ENCODE results near the gene ZDHHC17.
"Not testable (repeated sequence)": the region's sequence is repeated elsewhere in the genome, so short reads cannot be mapped to it uniquely, and the experiment has no call there.

Gene ZDHHC17

GRCh38 chr12:76763746-76764675, at the start of gene ZDHHC17:
Gene ZDHHC17, plus strand, starts transcription at chr12:76764115. Its CDS starts 122 bp downstream, at chr12:76764237.
- peak; percentile 94 for DNase-seq (ENCODE audit: low read depth)

- no peak for DNase-seq (ENCODE audit: low read depth)
Measured at GRCh38 chr12:76714415-76714814, 49.5 kb upstream of the ZDHHC17 start.

- no peak for DNase-seq (ENCODE audit: low read depth)
Measured at GRCh38 chr12:76714861-76715260, 49.1 kb upstream of the ZDHHC17 start.

- no peak for DNase-seq (ENCODE audit: low read depth)
Measured at GRCh38 chr12:76715332-76715731, 48.6 kb upstream of the ZDHHC17 start.

- no peak for DNase-seq (ENCODE audit: low read depth)
Measured at GRCh38 chr12:76717314-76717713, 46.6 kb upstream of the ZDHHC17 start.

- peak; percentile 76 for DNase-seq (ENCODE audit: low read depth)
Measured at GRCh38 chr12:76719171-76720041, 44.5 kb upstream of the ZDHHC17 start.

- DNase-seq (ENCODE audit: low read depth), result no peak
Measured at GRCh38 chr12:76720068-76720467, 43.8 kb upstream of the ZDHHC17 start.

- no peak for DNase-seq (ENCODE audit: low read depth)
Measured at GRCh38 chr12:76726626-76727025, 37.3 kb upstream of the ZDHHC17 start.

- DNase-seq (ENCODE audit: low read depth), result not testable (repeated sequence)
Measured at GRCh38 chr12:76732188-76732587, 31.7 kb upstream of the ZDHHC17 start.

- not testable (repeated sequence) for DNase-seq (ENCODE audit: low read depth)
Measured at GRCh38 chr12:76737689-76738088, 26.2 kb upstream of the ZDHHC17 start.

- no peak for DNase-seq (ENCODE audit: low read depth)
Measured at GRCh38 chr12:76738824-76739579, 24.9 kb upstream of the ZDHHC17 start.

- no peak for DNase-seq (ENCODE audit: low read depth)
Measured at GRCh38 chr12:76739896-76740295, 24.0 kb upstream of the ZDHHC17 start.

GRCh38 chr12:76740501-76740900, 23.4 kb upstream of the ZDHHC17 start:
- no peak for DNase-seq (ENCODE audit: low read depth)

GRCh38 chr12:76745343-76745742, 18.6 kb upstream of the ZDHHC17 start:
- no peak for DNase-seq (ENCODE audit: low read depth)

GRCh38 chr12:76746516-76746915, 17.4 kb upstream of the ZDHHC17 start:
- no peak for DNase-seq (ENCODE audit: low read depth)

- no peak for DNase-seq (ENCODE audit: low read depth)
Measured at GRCh38 chr12:76747245-76747644, 16.7 kb upstream of the ZDHHC17 start.

GRCh38 chr12:76755829-76756379, 8.0 kb upstream of the ZDHHC17 start:
- no peak for DNase-seq (ENCODE audit: low read depth)

GRCh38 chr12:76757694-76758093, 6.2 kb upstream of the ZDHHC17 start:
- no peak for DNase-seq (ENCODE audit: low read depth)

- no peak for DNase-seq (ENCODE audit: low read depth)
Measured at GRCh38 chr12:76762601-76762980, 1.3 kb upstream of the ZDHHC17 start.

- peak; percentile 12 for DNase-seq (ENCODE audit: low read depth)
Measured at GRCh38 chr12:76764856-76765255, 941 bp downstream of the ZDHHC17 start.

GRCh38 chr12:76765598-76765997, 1.7 kb downstream of the ZDHHC17 start:
- no peak for DNase-seq (ENCODE audit: low read depth)

- DNase-seq (ENCODE audit: low read depth), result no peak
Measured at GRCh38 chr12:76766161-76766560, 2.2 kb downstream of the ZDHHC17 start.
